ENCODE data around the gene TBC1D16. TPM values are rescaled to one million over a fixed set of nuclear protein-coding genes. Genes with fewer than 3 reads are reported as not detected.

TBC1D16 gene
- total and polyA plus RNA-seq, 2 donors (not counting 1 experiment from before 2014, with no cell fraction given): 0.82 to 2.7 TPM

GRCh38 chr17:80065478-80066170 lies 30.0 kb upstream of the TBC1D16 start:
- H3K4me3 Mint-ChIP-seq: no peak overlapping the region
- no peak overlapping the region for H3K4me3 ChIP-seq (ENCODE audit: control extremely low read depth in 1 of 5, extremely low read depth in 1 of 5, insufficient read depth in 1 of 5, low read depth in 2 of 5, low read length in 4 of 5)
- 96% methylated on average over 28 of the region's 32 CpGs for WGBS (ENCODE audit: insufficient coverage)
- ChIA-PET POLR2A (no interaction called here), CTCF (no interaction called here)
- H4K20me1 ChIP-seq (ENCODE audit: control insufficient read depth, insufficient read depth, low read length, poor library complexity, severe bottlenecking): no peaks in the 10 kb centered on the region
- no peak overlapping the region for H3K27ac Mint-ChIP-seq
- no peak overlapping the region for H3K4me2 ChIP-seq (replicated peaks; ENCODE audit: low read depth, low read length, poor library complexity, severe bottlenecking)
- DNase-seq: no peak
- no peaks in the 10 kb centered on the region for H3K9me3 Mint-ChIP-seq (ENCODE audit: insufficient read depth)
- H3K9me3 ChIP-seq (ENCODE audit: control extremely low read depth in 1 of 3, control insufficient read depth in 2 of 3, insufficient read depth in 1 of 3, low read length in 2 of 3): peaks cover 0 to 3% (median 0%) of the 10 kb centered on the region in 3 donors
- no peak for TF ChIP-seq CTCF (IDR thresholded peaks at IDR 0.05)
- no peak for TF ChIP-seq EZH2 (IDR thresholded peaks at IDR 0.05; ENCODE audit: borderline replicate concordance, insufficient read depth, low read depth, low read length, poor library complexity, severe bottlenecking)
- intact Hi-C loops (cut with micrococcal nuclease): no loop called here
- no peaks in the 10 kb centered on the region for H3K36me3 ChIP-seq (replicated peaks in 1 of 2; ENCODE audit: control extremely low read depth in 1 of 2, control insufficient read depth in 1 of 2, extremely low read depth in 1 of 2, insufficient read depth in 2 of 2, low read length in 1 of 2)
- H3K79me2 ChIP-seq (ENCODE audit: control insufficient read depth, insufficient read depth, low read length): no peaks in the 10 kb centered on the region
- no peaks in the 10 kb centered on the region for H3K4me1 Mint-ChIP-seq
- peaks cover 15% of the 10 kb centered on the region for H3K27me3 Mint-ChIP-seq
- H3K27me3 ChIP-seq (replicated peaks in 1 of 4; ENCODE audit: control extremely low read depth in 1 of 4, control insufficient read depth in 3 of 4, insufficient read depth in 4 of 4, low read length in 3 of 4): no peaks in the 10 kb centered on the region
- H2AFZ ChIP-seq (ENCODE audit: insufficient read depth, low read depth, low read length, poor library complexity, severe bottlenecking): no peak overlapping the region
- no peaks in the 10 kb centered on the region for H3K4me1 ChIP-seq (ENCODE audit: control insufficient read depth in 2 of 2, insufficient read depth in 2 of 2, low read length in 2 of 2)
- H3K9ac ChIP-seq (ENCODE audit: low read length): no peak overlapping the region
- no peak overlapping the region for H3K27ac ChIP-seq (ENCODE audit: low read length in 2 of 2)
- no peak for ATAC-seq (ENCODE audit: low read depth)

GRCh38 chr17:80064696-80065095 lies 29.0 kb upstream of the TBC1D16 start:
- peaks cover 11% of the 10 kb centered on the region for H3K27me3 Mint-ChIP-seq
- H3K4me1 Mint-ChIP-seq: no peaks in the 10 kb centered on the region
- H3K36me3 ChIP-seq (replicated peaks in 1 of 2; ENCODE audit: control extremely low read depth in 1 of 2, control insufficient read depth in 1 of 2, extremely low read depth in 1 of 2, insufficient read depth in 2 of 2, low read length in 1 of 2): no peaks in the 10 kb centered on the region
- H2AFZ ChIP-seq (ENCODE audit: insufficient read depth, low read depth, low read length, poor library complexity, severe bottlenecking): no peak overlapping the region
- TF ChIP-seq CTCF (IDR thresholded peaks at IDR 0.05): no peak
- no peak for TF ChIP-seq EZH2 (IDR thresholded peaks at IDR 0.05; ENCODE audit: borderline replicate concordance, insufficient read depth, low read depth, low read length, poor library complexity, severe bottlenecking)
- ATAC-seq (ENCODE audit: low read depth) (no peak), DNase-seq (no peak)
- H3K79me2 ChIP-seq (ENCODE audit: control insufficient read depth, insufficient read depth, low read length): no peaks in the 10 kb centered on the region
- no peak overlapping the region for H3K4me2 ChIP-seq (replicated peaks; ENCODE audit: low read depth, low read length, poor library complexity, severe bottlenecking)
- no peak overlapping the region for H3K9ac ChIP-seq (ENCODE audit: low read length)
- H4K20me1 ChIP-seq (ENCODE audit: control insufficient read depth, insufficient read depth, low read length, poor library complexity, severe bottlenecking): no peaks in the 10 kb centered on the region
- H3K27me3 ChIP-seq (replicated peaks in 1 of 4; ENCODE audit: control extremely low read depth in 1 of 4, control insufficient read depth in 3 of 4, insufficient read depth in 4 of 4, low read length in 3 of 4): no peaks in the 10 kb centered on the region
- no peaks in the 10 kb centered on the region for H3K4me1 ChIP-seq (ENCODE audit: control insufficient read depth in 2 of 2, insufficient read depth in 2 of 2, low read length in 2 of 2)
- intact Hi-C loops (cut with micrococcal nuclease): no loop called here
- no peak overlapping the region for H3K27ac Mint-ChIP-seq
- no peaks in the 10 kb centered on the region for H3K9me3 Mint-ChIP-seq (ENCODE audit: insufficient read depth)
- peaks cover 0 to 3% (median 0%) of the 10 kb centered on the region in 3 donors for H3K9me3 ChIP-seq (ENCODE audit: control extremely low read depth in 1 of 3, control insufficient read depth in 2 of 3, insufficient read depth in 1 of 3, low read length in 2 of 3)
- no peak overlapping the region for H3K27ac ChIP-seq (ENCODE audit: low read length in 2 of 2)
- no peak overlapping the region for H3K4me3 ChIP-seq (ENCODE audit: control extremely low read depth in 1 of 5, extremely low read depth in 1 of 5, insufficient read depth in 1 of 5, low read depth in 2 of 5, low read length in 4 of 5)
- H3K4me3 Mint-ChIP-seq: no peak overlapping the region
- POLR2A ChIA-PET: no interaction called here
- CTCF ChIA-PET: no interaction called here
- 88% methylated on average over 8 of the region's 8 CpGs for WGBS (ENCODE audit: insufficient coverage)

All from B cell (primary cell).